Thyroid gland (tissue), 4 donors: ENCODE results near the gene KCTD17.

Experiments used
- POLR2A ChIP-seq, 2 donors: fragments of 450-650 bp; IDR thresholded peaks; one replicate each; pipeline ENCODE4 v1.6.1; 2017; ENCODE audit warnings: antibody characterized with exemption in 2 of 2, mild to moderate bottlenecking in 2 of 2, moderate library complexity in 1 of 2
- TF ChIP-seq, protein P1 (sequence below), 6 experiments: fragments of 200-600 bp in 3 of 6; fragments of 450-650 bp in 3 of 6; sonication (generic) in 3 of 6; IDR thresholded peaks; one replicate each; pipeline ENCODE4 v1.5.1; 2016 to 2019; ENCODE audit warnings: antibody characterized with exemption in 6 of 6, mild to moderate bottlenecking in 2 of 6, inconsistent platforms in 1 of 6, moderate library complexity in 1 of 6

DNA sequence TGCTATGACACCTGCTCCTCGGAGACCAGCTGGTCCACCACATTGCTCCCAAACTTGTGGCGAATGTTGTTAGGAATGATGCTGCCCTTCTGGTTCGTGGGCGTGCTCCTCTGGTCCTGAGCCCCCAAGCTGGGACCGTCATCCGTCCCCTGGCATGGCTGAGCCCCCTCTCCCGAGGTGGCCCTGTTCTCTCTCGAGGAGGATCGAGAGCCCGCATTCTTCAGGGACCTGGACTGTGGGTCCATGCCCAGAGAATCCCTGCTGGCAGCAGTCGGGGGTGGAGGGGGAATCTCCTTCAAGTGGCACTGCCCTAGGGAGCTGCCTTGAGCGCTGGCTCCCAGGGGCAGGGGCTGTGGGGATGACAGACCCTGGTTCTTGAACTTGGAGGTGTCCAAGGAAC lies 49.7 kb upstream of the KCTD17 start:
- TF ChIP-seq, protein P1, sequence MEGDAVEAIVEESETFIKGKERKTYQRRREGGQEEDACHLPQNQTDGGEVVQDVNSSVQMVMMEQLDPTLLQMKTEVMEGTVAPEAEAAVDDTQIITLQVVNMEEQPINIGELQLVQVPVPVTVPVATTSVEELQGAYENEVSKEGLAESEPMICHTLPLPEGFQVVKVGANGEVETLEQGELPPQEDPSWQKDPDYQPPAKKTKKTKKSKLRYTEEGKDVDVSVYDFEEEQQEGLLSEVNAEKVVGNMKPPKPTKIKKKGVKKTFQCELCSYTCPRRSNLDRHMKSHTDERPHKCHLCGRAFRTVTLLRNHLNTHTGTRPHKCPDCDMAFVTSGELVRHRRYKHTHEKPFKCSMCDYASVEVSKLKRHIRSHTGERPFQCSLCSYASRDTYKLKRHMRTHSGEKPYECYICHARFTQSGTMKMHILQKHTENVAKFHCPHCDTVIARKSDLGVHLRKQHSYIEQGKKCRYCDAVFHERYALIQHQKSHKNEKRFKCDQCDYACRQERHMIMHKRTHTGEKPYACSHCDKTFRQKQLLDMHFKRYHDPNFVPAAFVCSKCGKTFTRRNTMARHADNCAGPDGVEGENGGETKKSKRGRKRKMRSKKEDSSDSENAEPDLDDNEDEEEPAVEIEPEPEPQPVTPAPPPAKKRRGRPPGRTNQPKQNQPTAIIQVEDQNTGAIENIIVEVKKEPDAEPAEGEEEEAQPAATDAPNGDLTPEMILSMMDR (IDR thresholded peaks at IDR 0.05): no peak
- TF ChIP-seq POLR2A (IDR thresholded peaks at IDR 0.05): no peak
